Activated CD4-positive, alpha-beta T cell treated with anti-CD3 and anti-CD28 coated beads for 1 hour (primary cell): Measurements from ENCODE around the gene VPS51.
A peak's percentile ranks its signal among the peaks of the same experiment; 100 is the strongest.

Source experiments
- DNase-seq: peaks from one replicate; pipeline ENCODE4 v3.0.0-alpha.2; 2020

Gene VPS51

DNA sequence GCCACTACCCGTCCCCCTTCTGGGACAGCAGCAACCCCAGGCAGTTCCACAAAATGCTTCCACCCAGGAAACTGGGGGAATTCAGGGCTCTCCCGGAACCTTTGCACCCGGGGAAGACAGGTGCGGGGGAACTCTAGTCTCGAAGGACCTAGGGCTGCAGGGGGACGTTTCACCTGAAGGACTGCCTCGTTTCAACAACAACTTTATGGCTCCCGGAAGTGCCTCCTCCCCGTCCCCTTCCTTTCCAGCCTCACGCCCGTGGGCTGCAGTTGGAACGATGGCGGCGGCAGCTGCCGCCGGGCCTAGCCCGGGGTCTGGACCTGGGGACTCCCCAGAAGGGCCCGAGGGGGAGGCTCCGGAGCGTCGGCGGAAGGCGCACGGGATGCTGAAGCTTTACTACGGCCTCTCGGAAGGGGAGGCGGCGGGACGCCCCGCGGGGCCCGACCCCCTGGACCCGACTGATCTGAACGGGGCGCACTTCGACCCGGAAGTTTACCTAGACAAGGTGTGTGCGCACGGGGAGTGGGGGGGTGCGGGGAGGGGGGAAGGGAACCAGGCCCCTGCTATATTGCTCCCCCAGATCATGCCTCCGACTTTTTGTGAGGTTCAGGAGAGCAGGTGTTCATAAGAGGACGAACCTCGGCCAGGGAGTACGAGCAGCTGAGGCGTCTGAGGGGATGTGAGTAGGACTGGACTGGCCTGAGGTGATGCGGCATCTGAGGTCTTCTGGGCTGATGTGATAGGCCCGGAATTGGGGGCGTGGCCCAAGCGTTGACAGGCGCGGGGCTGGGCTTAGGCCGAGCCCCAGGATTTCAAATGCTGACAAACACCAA, at the start of gene VPS51:
Gene VPS51, plus strand, starts transcription at position 241 of the 833 bp plus-strand sequence. Its CDS starts 37 bp downstream, at position 278.
- peak; percentile 77 for DNase-seq

DNA sequence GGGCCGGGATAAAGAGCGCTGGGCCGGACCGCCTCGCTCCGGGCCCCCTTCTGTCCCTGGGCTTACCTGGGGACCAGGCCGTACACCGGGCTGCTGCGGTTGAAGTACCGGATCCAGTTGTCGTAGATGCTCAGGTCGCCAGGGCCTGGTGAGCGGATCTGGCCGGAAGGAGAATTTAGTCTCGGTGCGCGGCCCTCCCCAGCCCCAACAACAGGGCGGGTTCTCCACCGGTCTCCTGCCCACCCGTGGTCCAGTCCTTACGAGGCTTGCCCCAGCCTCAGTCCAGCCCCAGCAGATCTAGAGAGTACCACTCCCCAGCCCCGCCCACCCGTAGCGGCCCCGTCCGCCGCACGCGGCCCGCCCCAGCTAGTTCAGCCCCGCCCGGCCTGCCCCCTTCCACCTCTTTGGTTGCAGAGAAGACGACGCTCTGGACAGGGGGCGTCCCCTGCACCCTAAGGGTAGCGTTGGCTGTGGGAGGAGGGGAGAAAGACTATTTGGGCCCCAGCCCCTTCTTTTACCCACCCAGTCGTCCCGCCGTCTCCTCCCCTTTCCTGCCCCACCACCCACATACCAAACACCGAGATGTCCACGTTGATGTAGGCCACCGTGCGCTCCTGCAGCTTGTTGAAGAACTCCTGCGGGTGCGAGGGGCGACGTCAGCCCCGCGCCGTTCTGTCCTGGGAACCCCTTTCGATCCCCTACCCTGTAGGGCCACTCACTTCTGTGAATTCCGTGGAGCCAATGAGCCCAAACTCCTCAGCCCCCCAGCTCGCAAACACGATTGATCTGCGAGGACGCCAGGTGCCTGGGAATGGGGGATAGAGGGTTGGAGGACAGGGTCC, 48.2 kb upstream of the VPS51 start:
- DNase-seq: no peak

DNA sequence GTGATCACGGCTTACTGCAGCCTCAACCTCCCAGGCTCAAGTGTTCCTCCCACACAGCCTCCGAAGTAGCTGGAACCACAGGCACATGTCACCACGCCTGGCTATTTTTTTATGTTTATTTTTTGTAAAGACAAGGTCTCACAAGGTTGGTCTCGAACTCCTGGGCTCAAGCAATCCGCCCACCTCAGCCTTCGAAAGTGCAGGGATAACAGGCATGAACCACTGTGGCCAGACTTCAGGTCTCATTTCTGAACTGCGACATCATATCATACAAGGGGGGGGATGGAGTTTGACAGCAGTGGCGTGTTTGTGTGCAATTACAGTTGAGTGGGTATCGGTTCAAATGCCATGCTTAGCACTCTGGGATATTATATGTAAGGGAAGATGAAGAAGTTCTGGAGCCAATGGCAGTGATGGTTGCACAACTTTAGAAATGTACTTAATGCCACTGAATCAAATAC, 44.6 kb upstream of the VPS51 start:
- DNase-seq: no peak

DNA sequence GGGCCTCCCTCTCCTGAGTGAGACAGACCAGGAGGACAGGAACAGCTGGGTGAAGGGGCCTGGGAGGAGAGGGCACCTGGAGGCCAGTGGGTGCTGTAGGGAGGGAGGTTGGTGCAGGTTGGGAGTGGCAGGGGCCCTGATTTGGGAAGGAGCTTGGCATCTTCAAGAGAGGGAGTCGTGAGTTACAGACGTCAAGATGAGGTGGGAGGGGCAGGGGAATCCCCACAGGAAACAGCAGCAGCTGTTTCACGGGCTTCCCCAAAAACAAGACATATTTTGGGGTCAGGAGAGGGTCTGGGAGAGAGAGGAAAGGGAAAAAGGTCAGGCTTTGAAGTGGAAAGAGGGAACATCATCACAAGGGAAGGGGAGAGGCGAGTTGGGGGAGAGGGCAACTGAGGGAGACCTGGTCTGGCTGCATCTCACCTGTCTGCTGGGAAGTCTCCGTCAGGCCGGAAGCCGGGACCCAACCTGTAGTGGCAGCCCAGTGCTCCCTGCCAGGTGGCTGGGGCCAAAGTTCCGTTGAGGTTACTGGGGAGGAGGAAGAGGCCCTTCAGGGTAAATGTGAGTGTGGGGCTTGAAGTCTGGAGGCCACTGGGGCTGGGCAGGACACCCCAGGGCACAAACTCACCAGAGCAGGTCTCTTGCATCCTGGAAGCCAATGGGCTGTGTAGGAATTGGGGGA, 42.0 kb upstream of the VPS51 start:
- DNase-seq: no peak

GRCh38 chr11:65055538-65055937, 40.5 kb upstream of the VPS51 start:
- no peak for DNase-seq

DNA sequence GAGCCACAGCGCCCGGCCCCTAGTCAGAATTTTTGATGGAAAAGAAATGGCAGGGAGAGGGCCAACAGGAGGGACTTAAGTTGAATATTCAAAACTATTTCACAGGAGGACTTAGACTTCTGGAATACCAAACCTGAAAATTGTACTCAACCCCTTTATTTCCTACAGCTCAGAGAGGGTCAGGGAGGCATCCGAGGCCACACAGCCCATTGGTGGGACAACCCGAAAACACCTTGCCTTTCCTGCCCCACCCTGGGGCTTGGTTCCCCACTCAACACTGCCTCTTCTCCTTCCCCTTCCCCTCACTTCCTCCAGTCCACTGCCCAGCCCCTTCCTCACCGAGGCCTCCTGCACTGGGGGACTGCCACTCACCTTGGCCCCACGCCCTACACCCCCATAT, 39.0 kb upstream of the VPS51 start:
- no peak for DNase-seq

DNA sequence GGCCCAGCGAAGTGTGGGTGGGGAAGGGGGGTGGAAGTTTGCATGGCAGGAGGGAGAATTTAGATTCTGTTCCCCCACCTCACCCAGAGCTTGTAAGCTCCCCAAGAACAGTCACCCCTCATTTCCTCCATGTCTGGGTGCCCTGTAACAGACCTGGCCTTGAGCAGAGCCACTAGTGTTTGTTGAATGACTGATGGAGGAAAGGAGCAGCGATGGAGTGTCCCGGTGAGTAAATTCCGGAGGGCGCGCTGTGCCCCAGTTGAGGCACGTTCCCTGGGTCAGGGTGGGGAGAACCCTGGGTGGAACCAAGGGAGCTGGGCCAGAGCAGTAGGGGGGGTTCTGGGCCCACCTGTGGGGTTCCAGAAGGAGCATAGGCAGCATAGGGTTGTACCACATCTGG, 38.5 kb upstream of the VPS51 start:
- DNase-seq: no peak

DNA sequence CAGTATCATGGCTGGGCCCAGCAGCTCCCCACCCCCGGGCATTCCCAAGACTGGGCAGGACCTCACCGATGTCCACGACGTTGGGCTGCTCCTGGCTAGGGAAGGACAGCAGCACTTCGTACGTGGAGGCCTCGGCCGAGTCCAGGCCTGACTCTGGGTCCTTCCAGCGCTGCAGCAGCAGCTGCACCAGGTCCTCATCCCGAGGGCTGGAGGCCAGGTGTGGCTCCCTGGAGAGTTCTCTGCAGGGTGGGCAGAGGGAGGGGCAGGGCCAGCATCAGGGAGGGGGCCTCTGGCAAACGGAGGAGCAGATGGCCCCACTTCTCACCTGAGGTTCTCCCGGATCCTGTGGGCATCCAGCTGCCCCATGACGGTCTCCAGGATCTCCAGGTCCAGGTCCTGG, 38.0 kb upstream of the VPS51 start:
- no peak for DNase-seq

- no peak for DNase-seq
Measured at GRCh38 chr11:65058419-65059054, 37.5 kb upstream of the VPS51 start, which contains the start of gene NAALADL1. Gene NAALADL1 (minus strand): TSS chr11:65058553. CDS start chr11:65058521, 32 bp downstream.

DNA sequence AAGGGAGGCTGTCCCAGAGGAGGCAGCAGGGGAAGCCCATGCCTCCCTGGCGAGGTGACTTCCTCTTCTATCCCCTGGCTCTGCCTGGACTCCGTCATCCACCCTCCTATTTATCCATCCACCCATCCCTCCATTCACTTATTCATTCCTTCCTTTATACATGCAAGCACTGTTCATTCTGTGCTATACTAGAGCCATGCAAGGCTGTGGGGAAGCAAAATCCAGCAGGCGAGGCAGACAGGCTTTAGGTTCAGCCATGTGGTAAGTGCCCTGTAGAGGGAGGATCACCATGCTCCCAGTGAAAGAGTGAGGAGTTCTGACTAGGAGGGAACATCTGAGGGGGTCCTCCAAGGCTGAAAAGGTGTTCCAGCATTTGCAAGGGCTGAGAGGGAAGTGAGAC, 36.5 kb upstream of the VPS51 start:
- no peak for DNase-seq

DNA sequence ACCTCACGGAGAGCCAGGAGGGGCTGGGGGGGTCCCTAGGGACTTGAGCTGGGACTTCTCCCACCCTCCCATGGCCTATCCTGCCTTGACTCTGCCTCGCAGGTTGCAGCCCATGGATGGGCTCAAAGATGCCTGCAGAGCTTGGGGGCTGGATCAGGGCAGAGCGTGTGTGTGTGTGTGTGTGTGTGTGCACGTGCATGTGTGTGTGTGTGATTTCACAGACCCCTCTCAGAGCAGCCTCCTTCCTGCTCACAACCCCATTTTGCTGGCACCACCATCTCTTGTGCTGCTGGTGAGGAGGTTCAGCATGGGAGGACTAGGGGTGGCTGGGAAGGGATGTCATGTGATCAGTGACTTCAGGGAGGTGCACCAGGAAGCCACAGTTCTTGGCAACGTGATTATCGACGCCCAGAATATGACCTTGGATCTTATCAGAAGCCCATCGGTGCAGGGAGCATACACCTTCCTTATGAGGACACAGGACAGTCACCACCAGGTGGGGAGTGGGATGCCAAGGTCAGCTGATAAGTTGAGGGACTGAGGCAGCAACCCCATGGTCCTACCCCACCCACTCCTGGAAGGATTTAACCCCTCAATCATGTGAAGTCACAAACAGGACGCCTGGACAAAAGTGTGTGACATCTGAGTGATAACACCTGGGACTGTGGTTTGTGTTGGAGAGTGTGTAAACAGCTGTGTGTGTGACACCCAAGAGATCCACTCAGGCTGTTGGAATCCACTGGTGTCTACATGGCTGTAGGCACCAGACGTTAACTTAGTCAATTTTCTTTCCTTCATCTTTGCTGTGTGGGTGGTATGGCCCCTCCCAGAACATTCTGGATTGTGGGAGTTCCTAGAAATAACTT, 35.8 kb upstream of the VPS51 start:
- DNase-seq: no peak

DNA sequence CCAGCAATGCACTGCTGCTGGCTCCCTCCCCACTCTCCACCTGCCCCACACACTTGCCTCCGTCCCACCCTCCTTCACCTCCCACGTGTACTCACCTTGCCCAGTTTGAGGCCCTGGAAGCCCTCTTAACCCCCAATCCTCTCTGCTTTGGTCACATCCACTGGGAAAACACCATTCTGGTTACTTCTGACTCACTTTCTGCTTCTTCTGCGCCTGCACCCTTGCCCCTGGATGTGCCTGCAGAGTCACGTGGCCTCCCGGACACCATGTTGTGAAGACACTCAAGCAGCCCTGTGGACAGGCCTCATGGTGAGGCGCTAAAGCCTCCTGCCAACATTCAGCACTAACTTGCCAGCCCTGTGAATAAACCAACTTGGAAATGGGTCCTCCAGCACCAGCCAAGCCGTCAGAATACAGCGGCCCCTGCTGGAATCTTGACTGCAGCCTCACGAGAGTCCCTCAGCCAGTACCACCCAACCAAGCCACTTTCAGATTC, 35.1 kb upstream of the VPS51 start:
- no peak for DNase-seq

- DNase-seq: no peak
Measured at GRCh38 chr11:65063532-65063931, 32.5 kb upstream of the VPS51 start.

- DNase-seq: no peak
Measured at GRCh38 chr11:65064847-65065240, 31.2 kb upstream of the VPS51 start.

GRCh38 chr11:65065851-65066250, 30.2 kb upstream of the VPS51 start:
- no peak for DNase-seq

DNA sequence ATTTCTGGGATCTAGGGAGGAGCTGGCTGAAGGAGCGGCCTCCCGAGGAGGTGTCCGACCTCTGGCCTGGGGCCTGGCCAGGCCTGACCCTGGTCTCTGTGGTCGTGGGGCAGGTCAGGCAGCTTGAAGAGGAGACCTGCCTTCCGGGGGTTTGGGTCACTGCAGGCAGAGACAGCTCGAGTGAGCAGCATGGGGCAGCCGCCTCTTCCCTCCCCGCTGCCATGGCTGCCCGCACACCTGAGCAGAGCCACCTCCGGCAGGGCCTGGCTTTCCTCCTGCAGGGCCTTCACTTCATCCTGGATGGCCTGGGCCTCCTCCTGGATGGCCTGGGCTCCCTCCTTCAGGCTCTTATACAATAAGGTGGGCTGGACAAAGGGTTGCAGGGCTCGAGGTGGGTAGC, 29.7 kb upstream of the VPS51 start:
- DNase-seq: no peak

- DNase-seq: no peak
Measured at GRCh38 chr11:65066805-65067291, 29.2 kb upstream of the VPS51 start.

- no peak for DNase-seq
Measured at GRCh38 chr11:65067446-65067845, 28.6 kb upstream of the VPS51 start.

DNA sequence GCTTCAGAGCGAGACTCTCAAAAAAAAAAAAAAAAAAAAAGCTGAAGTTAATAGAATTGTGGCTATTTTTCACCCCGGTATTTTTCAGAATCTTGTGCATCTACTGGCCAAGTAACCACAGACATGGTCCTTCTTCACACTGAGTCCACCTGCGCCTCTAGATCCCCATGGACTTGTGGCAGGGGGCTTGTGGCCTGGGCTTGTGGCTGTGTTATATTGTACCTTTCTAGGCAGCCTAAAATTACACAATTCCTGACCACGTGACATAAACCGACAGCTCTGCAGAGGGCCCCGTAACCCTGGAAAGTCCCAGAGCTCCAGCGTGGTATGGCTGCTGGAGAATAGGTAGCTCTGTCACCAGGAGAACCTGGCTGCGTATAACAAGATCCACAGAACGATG, 26.8 kb upstream of the VPS51 start:
- no peak for DNase-seq

DNA sequence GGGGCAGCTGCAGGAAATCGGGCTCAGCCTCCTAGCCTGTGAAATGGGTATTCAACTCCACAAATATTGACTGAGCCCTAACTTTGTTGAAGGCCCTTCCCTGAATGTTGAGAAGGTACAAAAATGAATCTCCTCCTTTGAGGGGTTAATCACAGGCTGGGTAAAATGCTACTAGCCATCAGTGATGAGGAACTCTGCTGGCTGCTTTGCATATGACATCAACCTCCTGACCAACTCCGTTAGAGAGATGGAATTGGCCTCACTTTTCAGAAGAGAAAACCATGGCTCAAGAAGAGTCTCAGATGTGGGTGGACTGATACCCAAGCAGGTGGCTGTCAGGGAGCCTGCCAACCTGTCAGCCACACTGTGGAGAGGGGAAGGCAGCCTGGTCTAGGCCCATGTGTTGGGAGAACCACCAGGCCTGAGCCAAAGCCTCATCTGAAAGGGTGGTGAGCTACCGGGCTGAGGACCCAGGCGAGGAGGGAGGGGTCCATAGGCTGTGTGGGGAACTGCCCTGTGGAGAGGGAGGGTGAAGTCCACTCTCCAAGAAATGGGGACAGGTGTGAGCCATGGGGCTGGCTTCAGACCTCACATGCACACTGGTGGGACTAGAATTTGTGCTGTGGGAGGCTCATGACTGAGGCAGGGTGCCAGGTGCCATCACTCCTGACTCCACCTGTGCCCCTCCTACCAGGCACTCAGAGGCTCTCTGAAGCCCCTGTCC, 23.9 kb upstream of the VPS51 start:
- no peak for DNase-seq

- DNase-seq: no peak
Measured at GRCh38 chr11:65072631-65072966, 23.4 kb upstream of the VPS51 start.
